Fibroblast of pulmonary artery (primary cell): ENCODE data around the gene METTL9.
"Not testable (repeated sequence)": the region's sequence is repeated elsewhere in the genome, so short reads cannot be mapped to it uniquely, and the experiment has no call there.

Experiments used
- DNase-seq: peaks from one replicate; pipeline ENCODE4 v3.0.0-alpha.2; 2010; ENCODE audit warnings: low read depth
- H3K4me3 ChIP-seq: replicated peaks from 2 replicates; pipeline ENCODE4 v1.5.1; 2011; ENCODE audit warnings: low read depth, mild to moderate bottlenecking, control low read depth, low read length, moderate library complexity
- CTCF ChIP-seq: IDR thresholded peaks from 2 replicates; pipeline ENCODE4 v1.5.1; 2011; ENCODE audit warnings: mild to moderate bottlenecking, control low read depth, low read length, inconsistent platforms; ENCODE audit errors: missing control alignments

METTL9 gene

GRCh38 chr16:21646091-21646490, 46.7 kb downstream of the METTL9 start:
- DNase-seq = no peak
- no peak for TF ChIP-seq CTCF
- peak overlapping the region; percentile 36 for H3K4me3 ChIP-seq

- TF ChIP-seq CTCF = no peak
- no peak overlapping the region for H3K4me3 ChIP-seq
- no peak for DNase-seq
Measured at GRCh38 chr16:21646721-21647561, 47.6 kb downstream of the METTL9 start.

GRCh38 chr16:21647562-21648164, 48.3 kb downstream of the METTL9 start:
- no peak for TF ChIP-seq CTCF
- H3K4me3 ChIP-seq = no peak overlapping the region

GRCh38 chr16:21649826-21650406, 50.5 kb downstream of the METTL9 start:
- not testable (repeated sequence) for DNase-seq, H3K4me3 ChIP-seq

More at GRCh38 chr16:21647562-21648164, 48.3 kb downstream of the METTL9 start:
- DNase-seq = no peak

- peak; percentile 66 for DNase-seq
- TF ChIP-seq CTCF = no peak
- no peak overlapping the region for H3K4me3 ChIP-seq
Measured at GRCh38 chr16:21650521-21650920, 51.1 kb downstream of the METTL9 start.

- H3K4me3 ChIP-seq = no peak overlapping the region
- no peak for DNase-seq
- no peak for TF ChIP-seq CTCF
Measured at GRCh38 chr16:21651515-21651914, 52.1 kb downstream of the METTL9 start.

GRCh38 chr16:21652453-21652852, 53.1 kb downstream of the METTL9 start, which contains the start of gene IGSF6:
Gene IGSF6, minus strand, starts transcription at chr16:21652608. Its CDS starts 10 bp downstream, at chr16:21652598.
- H3K4me3 ChIP-seq = no peak within 1 kb of the TSS
- no peak for TF ChIP-seq CTCF
- no peak for DNase-seq
